Esophagus muscularis mucosa (tissue), 4 donors: ENCODE measurements around the gene RUFY3.

Experiments used
- EP300 ChIP-seq: sonication (generic); formaldehyde crosslinking; IDR thresholded peaks from one replicate; pipeline ENCODE4 v1.6.1; 2017; ENCODE audit warnings: antibody characterized with exemption
- POLR2A ChIP-seq: fragments of 450-650 bp; IDR thresholded peaks from one replicate; pipeline ENCODE4 v1.6.1; 2017; ENCODE audit warnings: antibody characterized with exemption, moderate library complexity, mild to moderate bottlenecking, low read depth
- POLR2AphosphoS5 ChIP-seq, 2 donors: sonication (generic); formaldehyde crosslinking; IDR thresholded peaks; one replicate each; pipeline ENCODE4 v1.6.1; 2017; ENCODE audit warnings: antibody characterized with exemption in 2 of 2
- TF ChIP-seq, protein P1 (sequence below), 3 experiments: fragments of 200-600 bp in 2 of 3; fragments of 450-650 bp in 1 of 3; sonication (generic) in 2 of 3; IDR thresholded peaks; one replicate each; pipeline ENCODE4 v1.5.1; 2017 to 2019; ENCODE audit warnings: antibody characterized with exemption in 3 of 3, mild to moderate bottlenecking in 2 of 3, moderate library complexity in 1 of 3

DNA sequence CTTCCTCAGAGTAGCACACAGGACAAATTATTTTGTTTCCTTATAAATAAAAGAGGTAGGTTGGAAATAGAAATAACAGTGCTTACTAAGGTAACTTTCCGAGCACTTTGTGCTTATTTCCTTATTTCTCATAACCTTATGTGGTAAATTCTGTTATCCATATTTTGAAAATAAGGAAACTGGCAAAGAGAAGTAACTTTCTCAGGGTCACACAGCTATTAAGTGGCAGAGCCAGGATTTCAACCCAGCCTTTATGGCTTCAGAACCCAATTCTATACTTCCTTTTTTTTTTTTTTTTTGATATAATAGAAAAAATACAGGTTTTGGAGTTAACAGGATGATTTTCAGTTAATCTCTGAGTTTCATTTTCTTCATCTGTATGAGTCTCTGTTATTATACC, 30.1 kb upstream of the RUFY3 start:
- TF ChIP-seq, protein P1, sequence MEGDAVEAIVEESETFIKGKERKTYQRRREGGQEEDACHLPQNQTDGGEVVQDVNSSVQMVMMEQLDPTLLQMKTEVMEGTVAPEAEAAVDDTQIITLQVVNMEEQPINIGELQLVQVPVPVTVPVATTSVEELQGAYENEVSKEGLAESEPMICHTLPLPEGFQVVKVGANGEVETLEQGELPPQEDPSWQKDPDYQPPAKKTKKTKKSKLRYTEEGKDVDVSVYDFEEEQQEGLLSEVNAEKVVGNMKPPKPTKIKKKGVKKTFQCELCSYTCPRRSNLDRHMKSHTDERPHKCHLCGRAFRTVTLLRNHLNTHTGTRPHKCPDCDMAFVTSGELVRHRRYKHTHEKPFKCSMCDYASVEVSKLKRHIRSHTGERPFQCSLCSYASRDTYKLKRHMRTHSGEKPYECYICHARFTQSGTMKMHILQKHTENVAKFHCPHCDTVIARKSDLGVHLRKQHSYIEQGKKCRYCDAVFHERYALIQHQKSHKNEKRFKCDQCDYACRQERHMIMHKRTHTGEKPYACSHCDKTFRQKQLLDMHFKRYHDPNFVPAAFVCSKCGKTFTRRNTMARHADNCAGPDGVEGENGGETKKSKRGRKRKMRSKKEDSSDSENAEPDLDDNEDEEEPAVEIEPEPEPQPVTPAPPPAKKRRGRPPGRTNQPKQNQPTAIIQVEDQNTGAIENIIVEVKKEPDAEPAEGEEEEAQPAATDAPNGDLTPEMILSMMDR (IDR thresholded peaks at IDR 0.05), result no peak
- TF ChIP-seq POLR2AphosphoS5 (IDR thresholded peaks at IDR 0.05) (no peak), POLR2A (no peak), EP300 (no peak)
